Activated CD8-positive, alpha-beta memory T cell treated with anti-CD3 and anti-CD28 coated beads, Interleukin-2, amount 10 ng/mL, durations not matched to agents 7 days and 5 days (primary cell): Measurements from ENCODE around the gene ASAP2. TPM values are rescaled to one million over a fixed set of nuclear protein-coding genes. Genes with fewer than 3 reads are reported as not detected.

Experiments used
- ATAC-seq: fragments of 150-1000 bp; cut with Tn5 transposase; one replicate; pipeline ENCODE4 v1.10.0; 2021; ENCODE audit warnings: moderate library complexity
- CTCF ChIA-PET: fragments of 350-600 bp; sonication (Branson Sonifier 250); formaldehyde crosslinking; loops from one replicate; lab custom pipeline; 2021; ENCODE audit warnings: antibody characterized with exemption; lab: Charles Lee
- DNase-seq: peaks from one replicate; pipeline ENCODE4 v3.0.0-alpha.2; 2020
- H3K27ac Mint-ChIP-seq: one replicate; pipeline ENCODE4 v1.8.0; 2021; ENCODE audit warnings: mild to moderate bottlenecking, mixed read lengths
- H3K27me3 Mint-ChIP-seq: one replicate; pipeline ENCODE4 v1.8.0; 2021; ENCODE audit warnings: mixed read lengths
- H3K36me3 Mint-ChIP-seq: one replicate; pipeline ENCODE4 v1.8.0; 2021; ENCODE audit warnings: mild to moderate bottlenecking, mixed read lengths
- H3K4me1 Mint-ChIP-seq: one replicate; pipeline ENCODE4 v1.8.0; 2021; ENCODE audit warnings: mixed read lengths
- H3K4me3 Mint-ChIP-seq: one replicate; pipeline ENCODE4 v1.8.0; 2021; ENCODE audit warnings: mild to moderate bottlenecking, moderate library complexity, mixed read lengths
- H3K9me3 Mint-ChIP-seq: one replicate; pipeline ENCODE4 v1.8.0; 2022; ENCODE audit warnings: low read depth, mixed read lengths
- total RNA-seq, 2 experiments: library from RNA; stranded (reverse); gene quantifications; one replicate each; pipeline ENCODE4 v1.2.3, GENCODE V29; 2021

ASAP2 gene
- total RNA-seq, 2 experiments from 2014 or later = 0.33 to 0.44 TPM

DNA sequence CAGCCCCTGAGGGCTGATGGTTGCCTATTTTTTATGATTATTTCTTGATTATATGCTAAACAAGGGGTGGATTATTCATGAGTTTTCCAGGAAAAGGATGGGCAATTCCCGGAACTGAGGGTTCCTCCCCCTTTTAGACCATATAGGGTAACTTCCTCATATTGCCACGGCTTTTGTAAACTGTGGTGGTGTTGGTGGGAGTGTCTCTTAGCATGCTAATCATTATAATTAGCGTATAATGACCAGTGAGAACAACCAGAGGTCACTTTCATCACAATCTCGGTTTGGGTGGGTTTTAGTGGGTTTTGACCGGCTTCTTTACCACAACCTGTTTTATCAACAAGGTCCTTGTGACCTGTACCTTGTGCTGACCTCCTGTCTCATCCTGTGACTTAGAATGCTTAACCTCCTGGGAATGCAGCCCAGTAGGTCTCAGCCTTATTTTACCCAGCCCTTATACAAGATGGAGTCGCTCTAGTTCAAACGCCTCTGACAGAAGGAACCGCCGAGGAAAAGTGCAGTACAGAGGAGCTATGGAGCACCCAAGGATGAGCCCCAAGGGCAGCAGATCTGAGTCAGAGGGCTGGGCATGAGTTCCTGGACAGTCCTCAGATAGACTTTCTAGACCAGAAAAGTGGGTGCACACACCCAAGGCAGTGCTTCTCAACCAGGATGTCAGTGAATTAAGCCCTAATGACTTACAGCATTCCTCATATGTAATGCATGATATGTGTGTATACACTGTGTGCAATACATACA, 37.1 kb upstream of the ASAP2 start:
- CTCF ChIA-PET = no interaction called here
- ATAC-seq (no peak), DNase-seq (no peak)
- Mint-ChIP-seq H3K27ac (no peak overlapping the region), H3K27me3 (peaks cover 33% of the 10 kb centered on the region), H3K4me1 (no peaks in the 10 kb centered on the region), H3K4me3 (no peak overlapping the region), H3K36me3 (no peaks in the 10 kb centered on the region), H3K9me3 (no peaks in the 10 kb centered on the region)

DNA sequence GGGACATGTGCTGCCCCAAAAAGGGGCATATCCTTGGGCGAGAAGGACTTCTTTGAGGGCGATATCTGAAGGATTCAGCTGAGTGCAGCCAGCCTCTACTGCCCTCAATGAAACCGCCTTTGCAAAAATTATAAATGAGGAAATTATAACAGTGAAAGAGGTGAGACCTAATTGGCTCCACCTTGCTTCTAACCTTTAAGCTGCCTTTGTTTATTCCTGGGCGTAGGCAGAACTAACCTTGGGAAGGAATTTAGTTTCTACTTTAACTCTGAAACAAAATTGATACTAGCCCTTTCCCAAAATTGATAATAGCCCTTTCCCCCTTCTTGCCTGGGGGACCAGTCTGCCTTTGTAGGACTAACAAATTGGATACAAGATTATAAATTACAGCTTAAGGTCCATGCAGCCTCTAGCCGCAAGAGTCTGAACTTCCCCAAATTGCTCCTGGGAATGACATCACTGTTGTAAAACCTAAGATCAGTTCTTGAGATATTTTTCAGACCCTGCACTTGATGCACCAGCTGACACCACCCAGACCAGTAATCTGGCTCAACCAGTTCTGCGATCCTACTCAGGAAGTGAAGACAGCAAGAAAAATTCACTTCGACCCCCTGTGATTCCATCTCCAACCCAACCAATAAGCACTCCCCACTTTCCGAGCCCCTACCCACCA, 36.0 kb upstream of the ASAP2 start:
- no peaks in the 10 kb centered on the region for H3K9me3 Mint-ChIP-seq
- no peak overlapping the region for H3K27ac Mint-ChIP-seq

DNA sequence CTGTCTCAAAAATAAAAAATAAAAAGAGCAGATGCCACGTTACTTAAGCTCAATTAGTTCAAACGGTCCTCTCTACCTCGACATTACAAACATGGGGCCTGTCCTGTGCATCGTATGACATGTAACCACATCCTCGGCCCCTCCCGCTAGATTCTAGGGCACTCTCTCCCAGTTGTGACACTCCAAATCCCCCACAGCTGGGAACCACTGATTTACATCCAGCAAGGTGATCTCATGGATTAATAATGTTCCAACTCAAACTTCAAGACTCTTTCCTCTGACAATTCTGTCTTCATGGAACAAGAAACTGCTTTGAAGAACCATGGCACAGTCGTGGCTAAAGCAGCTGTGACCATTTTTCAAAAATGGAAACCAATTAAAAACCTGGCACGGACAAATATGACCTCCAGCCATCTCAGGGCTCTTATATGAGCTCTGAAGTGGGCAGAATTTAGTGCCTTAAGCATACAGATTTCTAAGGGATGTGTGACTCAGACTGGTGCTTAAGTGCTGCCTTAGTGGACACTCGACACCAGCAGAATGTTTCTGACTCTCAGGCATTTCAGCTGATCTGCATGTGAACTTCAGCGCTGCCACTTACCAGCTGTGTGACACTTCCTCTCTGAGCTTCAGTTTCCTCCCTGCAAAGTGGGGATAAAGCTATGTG, 31.7 kb upstream of the ASAP2 start:
- H3K4me1 Mint-ChIP-seq = no peaks in the 10 kb centered on the region
- ATAC-seq (no peak), DNase-seq (no peak)
- peaks cover 25% of the 10 kb centered on the region for H3K27me3 Mint-ChIP-seq
- CTCF ChIA-PET = no interaction called here
- no peak overlapping the region for H3K27ac Mint-ChIP-seq
- H3K4me3 Mint-ChIP-seq = no peak overlapping the region
- H3K36me3 Mint-ChIP-seq = no peaks in the 10 kb centered on the region
- H3K9me3 Mint-ChIP-seq = no peaks in the 10 kb centered on the region

More for the DNA sequence above, 36.0 kb upstream of the ASAP2 start:
- CTCF ChIA-PET = no interaction called here
- DNase-seq = no peak
- Mint-ChIP-seq H3K4me1 (no peaks in the 10 kb centered on the region), H3K27me3 (peaks cover 33% of the 10 kb centered on the region), H3K36me3 (no peaks in the 10 kb centered on the region), H3K4me3 (no peak overlapping the region)
- ATAC-seq = no peak

DNA sequence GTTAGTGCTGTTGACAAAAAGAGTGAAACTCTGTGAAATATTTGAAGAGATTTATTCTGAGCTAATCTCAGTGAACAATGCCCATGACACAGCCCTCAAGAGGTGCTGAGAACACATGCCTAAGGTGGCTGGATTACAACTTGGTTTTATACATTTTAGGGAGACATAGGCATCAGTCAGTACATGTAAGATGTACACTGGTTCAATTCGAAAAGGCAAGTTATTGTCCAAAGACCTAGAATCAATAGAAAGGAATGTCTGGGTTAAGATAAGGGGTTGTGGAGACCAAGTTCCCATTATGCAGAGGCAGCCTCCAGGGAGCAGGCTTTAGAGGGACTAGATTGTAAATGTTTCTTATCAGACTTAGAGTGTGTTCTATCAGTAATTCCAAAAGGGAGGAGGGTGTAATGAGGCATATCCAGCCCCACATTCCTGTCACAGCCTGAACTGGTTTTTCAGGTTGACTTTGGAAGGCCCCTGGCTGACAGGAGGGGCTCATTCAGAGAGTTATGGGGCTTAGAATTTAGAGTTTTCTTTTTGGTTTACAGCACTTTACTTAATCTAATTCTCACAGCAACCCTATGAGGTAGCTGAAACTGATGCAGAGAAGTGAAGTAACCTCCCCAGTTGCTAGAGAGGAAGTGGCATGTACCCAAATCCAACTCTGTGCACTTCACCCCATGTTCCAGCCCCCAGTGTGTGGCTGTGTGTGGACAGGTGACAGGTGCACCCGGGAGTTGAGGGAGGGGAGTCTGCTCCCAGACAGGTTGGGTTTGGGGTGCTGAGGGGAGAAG, 28.3 kb upstream of the ASAP2 start:
- Mint-ChIP-seq H3K9me3 (no peaks in the 10 kb centered on the region), H3K4me3 (no peak overlapping the region), H3K27me3 (peaks cover 13% of the 10 kb centered on the region), H3K36me3 (no peaks in the 10 kb centered on the region), H3K4me1 (no peaks in the 10 kb centered on the region), H3K27ac (no peak overlapping the region)
- CTCF ChIA-PET = no interaction called here
- DNase-seq (no peak), ATAC-seq (no peak)

DNA sequence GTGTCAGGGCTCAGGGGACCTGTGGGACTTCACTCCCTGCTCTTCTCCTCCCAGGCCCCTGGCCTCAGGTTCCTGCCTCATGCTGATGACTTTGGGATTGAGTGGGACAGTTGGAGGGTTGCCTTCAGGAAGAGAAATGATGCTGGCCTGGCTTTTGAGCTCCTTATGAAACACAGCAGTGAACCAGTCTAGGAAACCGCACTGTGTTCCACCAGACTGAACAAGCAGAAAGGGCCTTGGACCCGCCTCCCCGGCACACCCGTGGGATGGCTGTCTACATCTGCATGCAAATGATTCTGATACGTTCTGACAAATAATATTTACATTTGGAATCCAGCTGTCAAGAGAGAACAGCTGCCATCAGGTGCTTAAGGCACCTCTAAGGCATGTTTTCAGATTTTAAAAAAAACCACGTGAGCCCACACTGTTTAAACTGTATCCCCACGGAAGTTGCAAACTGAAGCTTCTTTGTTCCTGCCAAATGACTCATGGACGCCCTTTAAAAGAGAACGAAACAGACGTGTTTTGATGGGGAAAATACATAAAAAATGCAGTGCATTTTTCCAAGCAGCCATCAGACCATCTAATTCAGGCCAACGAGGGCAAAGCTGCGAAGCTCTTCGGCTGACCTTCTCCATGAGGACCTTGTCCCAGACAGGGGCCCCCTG, 27.6 kb upstream of the ASAP2 start:
- ATAC-seq = no peak
- Mint-ChIP-seq H3K27me3 (peaks cover 10% of the 10 kb centered on the region), H3K4me3 (no peak overlapping the region), H3K4me1 (no peaks in the 10 kb centered on the region), H3K9me3 (no peaks in the 10 kb centered on the region), H3K36me3 (no peaks in the 10 kb centered on the region), H3K27ac (no peak overlapping the region)
- CTCF ChIA-PET = no interaction called here
- no peak for DNase-seq

DNA sequence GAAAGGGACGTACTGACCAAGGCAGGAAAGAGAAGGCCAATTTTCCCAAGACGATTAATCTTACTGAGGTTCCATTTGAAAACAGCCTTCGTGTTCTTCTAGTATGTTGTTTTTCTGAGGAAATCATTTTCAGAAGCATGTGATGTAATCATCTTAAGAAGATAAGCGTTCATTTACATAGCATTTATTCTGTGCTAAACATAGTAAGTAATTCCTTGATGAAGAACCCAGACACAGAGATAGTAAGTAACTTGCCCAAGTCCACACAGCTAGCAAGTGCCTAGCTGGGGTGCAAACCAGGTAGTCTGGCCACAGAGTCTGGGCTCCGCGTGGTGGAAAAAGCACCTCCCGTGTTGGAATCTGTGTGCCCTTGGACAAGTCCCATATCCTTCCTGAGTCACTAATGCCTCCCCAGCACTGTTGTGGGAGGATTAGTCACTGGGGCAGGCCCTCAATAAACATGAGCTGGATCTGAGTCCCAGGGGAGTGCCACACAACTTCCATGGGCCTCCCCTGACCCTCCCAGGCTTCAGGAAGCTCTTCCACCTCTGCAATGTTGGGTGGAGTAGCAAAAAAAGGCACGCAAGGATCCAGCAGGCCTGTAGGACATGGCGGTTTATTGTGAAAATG, 26.9 kb upstream of the ASAP2 start:
- H3K27ac Mint-ChIP-seq = no peak overlapping the region
- CTCF ChIA-PET = no interaction called here

DNA sequence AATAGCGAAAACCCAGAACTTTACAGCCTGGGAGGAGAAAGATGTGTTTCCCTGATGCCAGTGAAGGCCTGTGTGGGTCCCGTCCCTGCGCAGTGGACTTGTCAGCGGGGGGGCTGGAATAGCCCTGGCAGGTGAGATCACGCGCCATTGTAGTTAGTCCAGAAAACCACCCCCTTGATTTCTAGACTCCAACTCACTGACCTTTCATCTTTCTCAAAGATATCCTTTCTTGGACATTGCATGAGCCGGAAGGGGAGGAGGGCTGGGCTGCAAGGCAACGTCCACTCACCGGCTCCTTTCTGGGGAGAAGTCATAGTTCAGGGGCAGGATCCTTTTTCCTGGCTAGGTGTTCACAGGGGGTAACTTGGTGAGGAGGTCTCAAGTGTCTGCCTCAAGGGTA, 22.3 kb upstream of the ASAP2 start:
- Mint-ChIP-seq H3K4me1 (no peaks in the 10 kb centered on the region), H3K27ac (no peak overlapping the region), H3K4me3 (no peak overlapping the region), H3K27me3 (peaks cover 3% of the 10 kb centered on the region), H3K36me3 (no peaks in the 10 kb centered on the region), H3K9me3 (no peaks in the 10 kb centered on the region)
- ATAC-seq (no peak), DNase-seq (no peak)
- CTCF ChIA-PET = no interaction called here

More for the DNA sequence above, 26.9 kb upstream of the ASAP2 start:
- H3K4me3 Mint-ChIP-seq = no peak overlapping the region
- no peak for DNase-seq
- no peaks in the 10 kb centered on the region for H3K9me3 Mint-ChIP-seq
- no peaks in the 10 kb centered on the region for H3K4me1 Mint-ChIP-seq
- no peaks in the 10 kb centered on the region for H3K36me3 Mint-ChIP-seq
- no peak for ATAC-seq
- peaks cover 10% of the 10 kb centered on the region for H3K27me3 Mint-ChIP-seq

DNA sequence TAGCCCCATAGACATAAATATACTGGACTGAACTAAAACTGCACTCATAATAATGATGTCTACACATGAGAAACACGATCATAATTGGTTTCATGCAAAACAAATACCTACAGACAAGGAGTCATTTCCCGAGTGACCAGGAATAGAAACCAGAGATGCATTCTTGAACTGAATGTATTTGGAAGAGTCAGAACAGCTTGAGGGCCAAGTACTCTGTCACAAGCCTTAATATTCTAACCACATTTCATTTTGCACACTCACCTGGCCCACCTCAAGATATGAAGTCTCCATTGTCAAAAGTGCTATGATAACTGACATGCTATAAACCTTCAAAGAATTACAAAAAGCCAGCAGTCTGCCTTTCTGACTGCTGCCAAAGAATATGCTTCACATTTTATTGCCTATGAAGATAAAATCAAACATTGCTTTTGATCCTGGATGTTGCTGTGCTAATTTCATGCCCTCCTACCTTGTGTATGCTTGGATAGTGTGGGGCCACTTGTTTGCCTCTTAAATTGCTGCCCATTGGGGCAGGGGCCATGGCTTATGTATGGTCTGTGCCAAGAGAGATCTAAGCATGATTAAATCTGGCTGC, 18.9 kb upstream of the ASAP2 start:
- CTCF ChIA-PET = no interaction called here
- Mint-ChIP-seq H3K36me3 (no peaks in the 10 kb centered on the region), H3K27me3 (peaks cover 4% of the 10 kb centered on the region), H3K27ac (no peak overlapping the region), H3K4me1 (no peaks in the 10 kb centered on the region), H3K9me3 (no peaks in the 10 kb centered on the region), H3K4me3 (no peak overlapping the region)
- DNase-seq (no peak), ATAC-seq (no peak)

DNA sequence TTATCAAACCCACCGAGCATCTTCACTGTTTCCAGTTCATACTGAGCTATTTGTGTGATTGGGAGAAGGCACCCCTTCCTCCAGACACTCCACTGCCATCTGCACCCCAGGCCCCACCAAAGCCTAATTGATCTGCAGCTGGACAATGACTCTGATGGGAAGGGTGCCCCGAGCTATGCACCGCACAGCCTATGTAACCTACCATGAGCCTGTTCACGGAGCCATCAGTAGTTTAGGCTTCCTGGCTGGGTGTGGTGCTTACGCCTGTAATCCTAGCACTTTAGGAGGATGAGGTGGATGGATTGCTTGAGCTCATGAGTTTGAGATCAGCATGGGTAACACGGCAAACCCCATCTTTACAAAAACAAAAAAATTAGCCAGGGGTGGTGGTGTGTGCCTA, 17.8 kb upstream of the ASAP2 start:
- DNase-seq (no peak), ATAC-seq (no peak)
- CTCF ChIA-PET = interaction anchor here (1.6 kb wide), 1 partner anchor 17 kb away, joined by 6 read pairs; the partner anchor contains the start of gene ASAP2
- H3K9me3 Mint-ChIP-seq = no peaks in the 10 kb centered on the region
- no peaks in the 10 kb centered on the region for H3K36me3 Mint-ChIP-seq
- no peaks in the 10 kb centered on the region for H3K4me1 Mint-ChIP-seq
- H3K27me3 Mint-ChIP-seq = peaks cover 4% of the 10 kb centered on the region
- H3K27ac Mint-ChIP-seq = no peak overlapping the region
- H3K4me3 Mint-ChIP-seq = no peak overlapping the region

DNA sequence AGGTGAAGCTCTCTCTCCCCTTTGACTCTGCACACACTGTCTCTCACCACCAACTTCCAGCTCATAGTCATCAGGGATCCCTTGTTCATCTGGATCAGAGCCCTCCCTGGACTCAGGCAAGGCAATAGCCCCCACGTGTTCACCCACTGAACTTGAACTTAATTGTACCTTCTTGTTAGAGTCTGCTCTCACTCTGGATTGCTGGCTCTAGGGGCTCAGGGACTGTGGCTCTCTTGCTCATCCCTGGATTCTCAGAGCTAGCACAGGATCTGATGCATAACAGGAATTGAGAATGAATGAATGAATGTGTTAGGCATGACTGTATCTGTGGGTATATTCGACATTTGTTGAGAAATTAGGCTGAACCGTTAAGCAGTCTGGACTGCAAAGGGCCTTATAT, 16.7 kb upstream of the ASAP2 start:
- Mint-ChIP-seq H3K4me3 (no peak overlapping the region), H3K9me3 (no peaks in the 10 kb centered on the region), H3K4me1 (no peaks in the 10 kb centered on the region), H3K27me3 (peaks cover 4% of the 10 kb centered on the region), H3K27ac (no peak overlapping the region), H3K36me3 (no peaks in the 10 kb centered on the region)
- CTCF ChIA-PET = interaction anchor here (1.6 kb wide), 1 partner anchor 16 kb away, joined by 6 read pairs; the partner anchor contains the start of gene ASAP2
- ATAC-seq = no peak
- no peak for DNase-seq

DNA sequence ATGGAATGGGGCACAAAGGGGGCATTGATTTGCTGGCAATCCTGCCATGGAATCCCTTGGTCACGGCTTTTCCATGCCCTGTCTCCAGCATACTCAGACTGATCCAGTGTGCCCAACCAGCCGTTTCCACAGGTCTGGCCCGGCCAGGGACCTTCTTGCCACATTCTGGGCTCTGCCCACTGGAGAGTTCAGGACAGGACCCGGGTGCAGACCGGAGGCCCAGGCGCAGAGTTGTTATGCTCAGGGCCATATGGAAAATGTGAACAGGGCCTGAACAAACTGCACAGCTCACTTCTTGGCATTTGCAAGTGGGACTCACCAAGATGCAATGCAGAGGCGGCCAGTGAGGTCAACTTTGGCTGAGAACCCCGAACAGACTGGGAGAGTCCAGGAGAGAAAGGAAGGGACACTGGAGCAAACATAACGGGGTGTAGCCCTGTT, 15.6 kb upstream of the ASAP2 start:
- no peak for DNase-seq
- no peak for ATAC-seq
- Mint-ChIP-seq H3K27me3 (peaks cover 4% of the 10 kb centered on the region), H3K36me3 (no peaks in the 10 kb centered on the region), H3K4me3 (no peak overlapping the region), H3K9me3 (no peaks in the 10 kb centered on the region), H3K4me1 (no peaks in the 10 kb centered on the region), H3K27ac (no peak overlapping the region)
- CTCF ChIA-PET = no interaction called here

DNA sequence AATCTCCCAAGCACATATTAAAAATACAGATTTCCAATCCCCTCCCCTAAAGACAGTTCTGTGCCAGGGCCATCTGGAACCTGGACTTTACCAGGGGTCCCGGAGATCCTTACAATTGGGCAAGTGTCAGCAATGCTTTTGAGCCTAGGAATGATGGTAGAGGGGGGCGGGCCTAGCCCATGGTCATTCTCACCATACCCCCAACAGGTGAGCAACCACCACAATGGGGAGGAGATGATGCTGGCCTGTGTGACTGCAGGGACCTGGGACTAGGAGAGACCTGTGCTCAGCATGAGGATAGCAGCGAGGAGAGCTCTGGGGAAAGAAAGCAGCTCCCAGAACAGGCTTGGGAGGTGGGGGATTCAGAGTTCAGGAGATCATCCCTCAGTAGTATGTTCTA, 13.9 kb upstream of the ASAP2 start:
- Mint-ChIP-seq H3K27me3 (peaks cover 16% of the 10 kb centered on the region), H3K27ac (no peak overlapping the region), H3K36me3 (no peaks in the 10 kb centered on the region), H3K9me3 (no peaks in the 10 kb centered on the region), H3K4me1 (no peaks in the 10 kb centered on the region), H3K4me3 (no peak overlapping the region)
- ATAC-seq (no peak), DNase-seq (no peak)
- CTCF ChIA-PET = no interaction called here
